GM21423 (cell line): ENCODE measurements around the gene PLIN4.
A peak's percentile ranks its signal among the peaks of the same experiment; 100 is the strongest.

ENCODE experiments used
- ATAC-seq: cut with Tn5 transposase; IDR thresholded peaks from one replicate; pipeline ENCODE4 v1.9.1; 2021; ENCODE audit warnings: mild to moderate bottlenecking, moderate library complexity; ENCODE audit not compliant: unreplicated experiment

PLIN4 gene

DNA sequence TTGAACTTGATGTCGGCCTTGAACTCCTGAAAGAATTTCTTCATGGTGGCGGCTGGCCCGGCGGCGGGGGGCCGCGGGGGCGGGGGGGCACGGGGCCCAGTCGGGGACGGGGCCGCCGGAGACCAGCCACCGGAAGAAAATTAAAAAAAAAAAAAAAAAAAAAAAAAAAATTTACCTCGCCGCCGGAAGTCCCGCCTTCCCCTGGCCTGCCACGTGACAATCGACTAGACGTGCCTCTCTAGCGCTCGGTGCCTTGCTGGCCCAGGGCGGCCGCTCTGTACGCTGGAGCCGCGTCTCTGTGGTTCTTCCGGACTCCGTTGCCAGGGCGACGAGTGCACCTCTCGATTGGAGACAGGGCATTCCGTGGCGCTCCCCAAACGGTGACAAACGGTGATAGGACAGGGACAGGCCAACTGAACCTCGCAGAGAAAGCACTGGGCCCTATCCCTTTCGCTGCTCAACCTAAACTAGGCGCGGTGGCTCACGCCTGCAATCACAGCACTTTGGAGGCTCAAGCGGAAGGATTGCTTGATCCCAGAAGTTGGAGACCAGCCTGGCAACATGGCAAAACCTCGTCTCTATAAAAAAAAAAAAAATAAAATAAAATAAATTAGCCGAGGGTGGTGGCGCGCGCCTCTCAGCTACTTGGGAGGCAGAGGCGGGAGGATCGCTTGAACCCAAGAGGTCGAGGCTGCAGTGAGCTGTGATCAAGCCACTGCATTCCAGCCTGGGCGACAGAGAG, 60.5 kb downstream of the PLIN4 start, which contains the start of gene UBXN6:
Gene UBXN6, minus strand, starts transcription at position 141 of the 742 bp plus-strand sequence. Its CDS starts 97 bp downstream, at position 44.
- ATAC-seq = peak; percentile 92

DNA sequence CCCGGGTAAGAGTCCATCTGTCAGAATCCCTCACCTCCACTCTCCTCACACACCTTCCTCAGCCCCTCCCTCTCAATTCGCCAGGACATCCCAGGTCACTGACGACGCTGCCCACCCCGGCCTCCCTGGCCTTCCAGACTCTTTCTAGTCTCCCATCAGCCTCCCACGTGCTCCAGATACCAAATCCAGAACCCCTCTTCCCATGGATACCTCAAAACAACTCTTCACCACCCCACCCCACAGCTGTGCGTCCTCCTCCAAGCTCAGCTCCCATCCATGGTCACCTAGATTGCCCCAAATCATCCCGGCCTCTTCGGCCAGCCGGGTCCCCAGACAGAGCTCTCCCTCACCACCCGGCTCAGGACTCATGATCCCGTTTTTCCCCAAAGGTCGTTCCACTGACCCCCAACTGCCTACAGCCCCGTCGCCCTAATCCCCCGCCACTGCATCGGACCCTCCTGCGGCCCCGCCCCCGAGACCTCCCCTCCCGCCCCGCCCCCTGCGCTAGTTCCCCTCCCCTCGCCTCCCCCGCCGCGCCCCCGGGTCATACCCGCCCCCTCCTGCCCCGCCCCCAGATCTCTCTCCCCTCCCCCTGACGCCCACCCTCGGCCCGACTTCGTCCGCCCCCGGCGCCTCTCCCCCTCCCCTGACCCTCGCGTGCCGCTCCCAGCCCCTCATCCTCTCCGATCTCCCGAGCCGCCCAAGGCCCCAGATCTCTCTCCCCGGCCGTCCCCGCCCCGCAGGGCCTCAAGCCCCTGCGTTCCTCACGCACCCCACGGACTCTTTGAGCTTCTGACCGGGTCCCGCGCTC, 61.2 kb downstream of the PLIN4 start:
- no peak for ATAC-seq

GRCh38 chr19:4456476-4456842, 61.8 kb downstream of the PLIN4 start:
- ATAC-seq = no peak

GRCh38 chr19:4455719-4456475, 62.4 kb downstream of the PLIN4 start:
- no peak for ATAC-seq

DNA sequence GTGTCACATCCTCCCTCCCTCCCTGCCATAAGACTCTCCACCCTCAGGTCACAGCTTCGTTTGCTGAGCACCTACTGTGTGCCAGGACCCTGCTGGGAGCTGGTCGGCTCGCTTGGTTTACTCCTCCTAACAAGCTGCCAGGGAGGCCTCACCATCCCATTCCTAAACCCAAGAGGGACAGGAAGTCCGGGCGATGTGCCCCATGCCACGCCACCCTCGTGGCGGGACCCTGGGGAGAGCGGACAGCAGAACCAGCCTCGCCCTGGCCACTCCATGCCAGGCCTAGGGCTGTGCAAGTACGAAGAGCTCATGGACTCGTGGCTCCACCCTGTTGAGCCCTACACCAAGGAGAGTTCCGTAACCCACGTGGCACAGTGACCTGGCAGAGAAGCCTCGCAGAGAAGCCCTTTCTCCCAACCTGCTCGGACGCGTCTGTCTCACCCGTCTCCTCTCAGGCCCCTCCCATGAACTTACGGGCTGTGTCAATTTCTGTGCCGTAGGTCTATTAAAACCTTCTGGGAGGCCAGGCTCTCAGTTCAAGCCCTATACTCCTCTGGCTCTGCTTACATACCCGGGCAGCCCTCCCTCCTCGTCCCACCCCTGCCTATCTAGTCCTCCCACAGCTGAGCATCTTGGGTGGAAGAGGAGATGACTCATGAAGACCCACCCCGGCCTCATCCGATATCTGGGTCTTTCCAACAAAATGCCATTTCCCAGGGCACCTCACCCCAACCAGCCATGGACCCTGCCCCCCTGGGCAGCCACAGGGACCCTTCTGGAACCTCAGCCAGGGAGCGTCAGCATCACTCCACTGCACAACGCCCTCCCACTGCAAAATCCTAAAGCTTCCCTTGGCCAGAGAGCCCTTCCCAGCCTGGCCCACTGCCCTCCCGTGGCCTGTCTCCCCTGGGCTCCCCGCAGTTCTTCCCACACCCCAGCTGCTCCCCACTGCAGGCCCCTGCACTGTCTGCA, 63.3 kb downstream of the PLIN4 start:
- ATAC-seq = no peak

- no peak for ATAC-seq
Observed at GRCh38 chr19:4453232-4454179, 64.8 kb downstream of the PLIN4 start.

DNA sequence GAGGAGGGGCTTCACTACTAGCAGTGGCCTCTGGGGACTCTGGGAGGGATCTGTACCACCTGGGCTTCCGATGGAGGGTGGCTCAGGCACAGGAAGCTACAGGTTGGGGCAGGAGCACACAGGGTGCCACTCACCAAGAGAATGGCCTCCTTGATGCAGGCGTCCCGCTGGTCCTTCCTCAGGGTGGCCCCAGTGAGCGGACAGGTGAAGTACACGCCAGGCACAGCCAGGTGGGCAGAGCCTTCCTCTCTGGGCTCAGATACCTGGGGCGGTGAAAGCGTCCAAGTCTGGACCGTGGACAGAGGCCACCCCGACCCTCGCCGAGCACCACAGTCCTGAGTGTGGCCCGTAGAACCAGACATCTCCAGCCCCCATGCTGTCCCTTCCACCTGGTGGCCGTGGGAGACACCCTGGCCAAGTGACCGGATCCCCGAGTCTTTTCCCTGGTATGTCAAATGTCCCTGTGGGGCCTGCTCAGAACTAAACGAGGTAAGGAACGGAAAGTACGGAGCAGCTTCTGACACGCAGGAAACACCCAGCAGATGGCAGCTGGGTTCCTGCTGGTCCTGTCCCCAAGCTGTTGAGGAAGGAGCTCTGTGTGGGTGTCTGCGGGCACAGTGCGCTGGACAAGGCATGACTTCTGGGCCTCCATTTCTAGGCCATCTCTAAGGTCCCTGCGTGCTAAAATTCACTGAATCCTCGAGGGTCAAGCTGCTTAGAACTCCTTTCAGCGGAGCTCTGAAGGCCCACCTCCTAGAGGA, 65.9 kb downstream of the PLIN4 start:
- ATAC-seq = no peak
